ENCODE measurements around the gene METTL17. TPM values are rescaled to one million over a fixed set of nuclear protein-coding genes. Genes with fewer than 3 reads are reported as not detected.
A peak's percentile ranks its signal among the peaks of the same experiment; 100 is the strongest.

The METTL17 gene
- total and polyA plus RNA-seq, 2 of the 13 experiments (the other 11 are each of a cell fraction or from before 2014, with no cell fraction given): 122 to 199 TPM

DNA sequence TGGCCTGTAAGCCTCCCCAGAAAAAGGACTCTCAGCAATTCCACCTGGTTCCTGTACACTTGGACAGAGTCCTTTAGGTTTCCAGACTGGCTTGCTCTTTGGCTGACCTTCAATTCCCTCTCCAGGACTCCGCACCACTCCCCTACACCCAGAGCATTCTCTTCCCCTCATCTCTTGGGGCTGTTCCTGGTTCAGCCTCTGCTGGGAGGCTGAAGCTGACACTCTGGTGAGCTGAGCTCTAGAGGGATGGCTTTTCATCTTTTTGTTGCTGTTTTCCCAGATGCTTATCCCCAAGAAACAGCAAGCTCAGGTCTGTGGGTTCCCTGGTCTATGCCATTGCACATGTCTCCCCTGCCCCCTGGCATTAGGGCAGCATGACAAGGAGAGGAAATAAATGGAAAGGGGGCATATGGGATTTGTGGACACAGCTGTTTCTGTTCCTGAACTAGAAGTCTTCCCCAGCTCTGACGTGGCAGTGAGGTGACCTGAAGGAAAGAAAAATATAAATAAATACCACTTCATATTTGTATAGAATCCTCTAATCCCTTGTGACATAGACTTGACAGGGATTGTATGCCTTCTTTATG is 53.7 kb downstream of the METTL17 start (continued):
- TF ChIP-seq, protein P1, sequence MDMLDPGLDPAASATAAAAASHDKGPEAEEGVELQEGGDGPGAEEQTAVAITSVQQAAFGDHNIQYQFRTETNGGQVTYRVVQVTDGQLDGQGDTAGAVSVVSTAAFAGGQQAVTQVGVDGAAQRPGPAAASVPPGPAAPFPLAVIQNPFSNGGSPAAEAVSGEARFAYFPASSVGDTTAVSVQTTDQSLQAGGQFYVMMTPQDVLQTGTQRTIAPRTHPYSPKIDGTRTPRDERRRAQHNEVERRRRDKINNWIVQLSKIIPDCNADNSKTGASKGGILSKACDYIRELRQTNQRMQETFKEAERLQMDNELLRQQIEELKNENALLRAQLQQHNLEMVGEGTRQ (IDR thresholded peaks at IDR 0.05; ENCODE audit: low read depth, low read length): no peak
- TF ChIP-seq, protein P1 (CRISPR knock-in tag; IDR thresholded peaks at IDR 0.05; ENCODE audit: borderline replicate concordance): no peak
- TF ChIP-seq, protein P2, sequence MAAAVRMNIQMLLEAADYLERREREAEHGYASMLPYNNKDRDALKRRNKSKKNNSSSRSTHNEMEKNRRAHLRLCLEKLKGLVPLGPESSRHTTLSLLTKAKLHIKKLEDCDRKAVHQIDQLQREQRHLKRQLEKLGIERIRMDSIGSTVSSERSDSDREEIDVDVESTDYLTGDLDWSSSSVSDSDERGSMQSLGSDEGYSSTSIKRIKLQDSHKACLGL (CRISPR knock-in tag; IDR thresholded peaks at IDR 0.05): no peak
- TF ChIP-seq HHEX (CRISPR knock-in tag; IDR thresholded peaks at IDR 0.05) (no peak), ZNF274 (CRISPR knock-in tag; IDR thresholded peaks at IDR 0.05) (no peak), PITX1 (CRISPR knock-in tag; IDR thresholded peaks at IDR 0.05) (no peak), NFE2L2 (IDR thresholded peaks at IDR 0.05; ENCODE audit: low read length) (no peak), DNMT3B (CRISPR knock-in tag; conservative IDR thresholded peaks at IDR 0.05) (no peak), ZNF7 (CRISPR knock-in tag; IDR thresholded peaks at IDR 0.05) (no peak), SP140L (CRISPR knock-in tag; IDR thresholded peaks at IDR 0.05; ENCODE audit: borderline replicate concordance) (no peak), ZBTB42 (CRISPR knock-in tag; IDR thresholded peaks at IDR 0.05) (no peak), ZNF839 (CRISPR knock-in tag; IDR thresholded peaks at IDR 0.05; ENCODE audit: borderline replicate concordance) (0 out of 2 replicates have a peak, but pooled peaks have one; percentile 25), SRF (IDR thresholded peaks at IDR 0.05; ENCODE audit: low read depth, low read length) (no peak), ZSCAN29 (CRISPR knock-in tag; conservative IDR thresholded peaks at IDR 0.05) (no peak), ZBTB8A (CRISPR knock-in tag; IDR thresholded peaks at IDR 0.05; ENCODE audit: borderline replicate concordance, low read depth) (no peak), TCF7L2 (IDR thresholded peaks at IDR 0.05; ENCODE audit: low read depth, low read length) (no peak), ATF7 (IDR thresholded peaks at IDR 0.05) (no peak), ATF7 (CRISPR knock-in tag; IDR thresholded peaks at IDR 0.05) (0 out of 2 replicates have a peak, but pooled peaks have one; percentile 30), SMAD9 (CRISPR knock-in tag; IDR thresholded peaks at IDR 0.05) (no peak), KAT8 (CRISPR knock-in tag; IDR thresholded peaks at IDR 0.05) (no peak)
- TF ChIP-seq, protein P3, sequence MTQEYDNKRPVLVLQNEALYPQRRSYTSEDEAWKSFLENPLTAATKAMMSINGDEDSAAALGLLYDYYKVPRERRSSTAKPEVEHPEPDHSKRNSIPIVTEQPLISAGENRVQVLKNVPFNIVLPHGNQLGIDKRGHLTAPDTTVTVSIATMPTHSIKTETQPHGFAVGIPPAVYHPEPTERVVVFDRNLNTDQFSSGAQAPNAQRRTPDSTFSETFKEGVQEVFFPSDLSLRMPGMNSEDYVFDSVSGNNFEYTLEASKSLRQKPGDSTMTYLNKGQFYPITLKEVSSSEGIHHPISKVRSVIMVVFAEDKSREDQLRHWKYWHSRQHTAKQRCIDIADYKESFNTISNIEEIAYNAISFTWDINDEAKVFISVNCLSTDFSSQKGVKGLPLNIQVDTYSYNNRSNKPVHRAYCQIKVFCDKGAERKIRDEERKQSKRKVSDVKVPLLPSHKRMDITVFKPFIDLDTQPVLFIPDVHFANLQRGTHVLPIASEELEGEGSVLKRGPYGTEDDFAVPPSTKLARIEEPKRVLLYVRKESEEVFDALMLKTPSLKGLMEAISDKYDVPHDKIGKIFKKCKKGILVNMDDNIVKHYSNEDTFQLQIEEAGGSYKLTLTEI (CRISPR knock-in tag; conservative IDR thresholded peaks at IDR 0.05): no peak
- TF ChIP-seq, protein P4, sequence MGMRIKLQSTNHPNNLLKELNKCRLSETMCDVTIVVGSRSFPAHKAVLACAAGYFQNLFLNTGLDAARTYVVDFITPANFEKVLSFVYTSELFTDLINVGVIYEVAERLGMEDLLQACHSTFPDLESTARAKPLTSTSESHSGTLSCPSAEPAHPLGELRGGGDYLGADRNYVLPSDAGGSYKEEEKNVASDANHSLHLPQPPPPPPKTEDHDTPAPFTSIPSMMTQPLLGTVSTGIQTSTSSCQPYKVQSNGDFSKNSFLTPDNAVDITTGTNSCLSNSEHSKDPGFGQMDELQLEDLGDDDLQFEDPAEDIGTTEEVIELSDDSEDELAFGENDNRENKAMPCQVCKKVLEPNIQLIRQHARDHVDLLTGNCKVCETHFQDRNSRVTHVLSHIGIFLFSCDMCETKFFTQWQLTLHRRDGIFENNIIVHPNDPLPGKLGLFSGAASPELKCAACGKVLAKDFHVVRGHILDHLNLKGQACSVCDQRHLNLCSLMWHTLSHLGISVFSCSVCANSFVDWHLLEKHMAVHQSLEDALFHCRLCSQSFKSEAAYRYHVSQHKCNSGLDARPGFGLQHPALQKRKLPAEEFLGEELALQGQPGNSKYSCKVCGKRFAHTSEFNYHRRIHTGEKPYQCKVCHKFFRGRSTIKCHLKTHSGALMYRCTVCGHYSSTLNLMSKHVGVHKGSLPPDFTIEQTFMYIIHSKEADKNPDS (CRISPR knock-in tag; IDR thresholded peaks at IDR 0.05): no peak
- TF ChIP-seq, protein P5, sequence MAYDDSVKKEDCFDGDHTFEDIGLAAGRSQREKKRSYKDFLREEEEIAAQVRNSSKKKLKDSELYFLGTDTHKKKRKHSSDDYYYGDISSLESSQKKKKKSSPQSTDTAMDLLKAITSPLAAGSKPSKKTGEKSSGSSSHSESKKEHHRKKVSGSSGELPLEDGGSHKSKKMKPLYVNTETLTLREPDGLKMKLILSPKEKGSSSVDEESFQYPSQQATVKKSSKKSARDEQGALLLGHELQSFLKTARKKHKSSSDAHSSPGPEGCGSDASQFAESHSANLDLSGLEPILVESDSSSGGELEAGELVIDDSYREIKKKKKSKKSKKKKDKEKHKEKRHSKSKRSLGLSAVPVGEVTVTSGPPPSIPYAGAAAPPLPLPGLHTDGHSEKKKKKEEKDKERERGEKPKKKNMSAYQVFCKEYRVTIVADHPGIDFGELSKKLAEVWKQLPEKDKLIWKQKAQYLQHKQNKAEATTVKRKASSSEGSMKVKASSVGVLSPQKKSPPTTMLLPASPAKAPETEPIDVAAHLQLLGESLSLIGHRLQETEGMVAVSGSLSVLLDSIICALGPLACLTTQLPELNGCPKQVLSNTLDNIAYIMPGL (CRISPR knock-in tag; IDR thresholded peaks at IDR 0.05; ENCODE audit: borderline replicate concordance in 1 of 2, low read depth in 1 of 2): no peak

All from HepG2 (cell line).